NCI-H2196 (cell line): ENCODE results near the gene TET3.

Experiments
- DNase-seq: peaks from one replicate; lab custom pipeline; 2025; ENCODE audit not compliant: unreplicated experiment; lab: John Stamatoyannopoulos, UW

The TET3 gene

DNA sequence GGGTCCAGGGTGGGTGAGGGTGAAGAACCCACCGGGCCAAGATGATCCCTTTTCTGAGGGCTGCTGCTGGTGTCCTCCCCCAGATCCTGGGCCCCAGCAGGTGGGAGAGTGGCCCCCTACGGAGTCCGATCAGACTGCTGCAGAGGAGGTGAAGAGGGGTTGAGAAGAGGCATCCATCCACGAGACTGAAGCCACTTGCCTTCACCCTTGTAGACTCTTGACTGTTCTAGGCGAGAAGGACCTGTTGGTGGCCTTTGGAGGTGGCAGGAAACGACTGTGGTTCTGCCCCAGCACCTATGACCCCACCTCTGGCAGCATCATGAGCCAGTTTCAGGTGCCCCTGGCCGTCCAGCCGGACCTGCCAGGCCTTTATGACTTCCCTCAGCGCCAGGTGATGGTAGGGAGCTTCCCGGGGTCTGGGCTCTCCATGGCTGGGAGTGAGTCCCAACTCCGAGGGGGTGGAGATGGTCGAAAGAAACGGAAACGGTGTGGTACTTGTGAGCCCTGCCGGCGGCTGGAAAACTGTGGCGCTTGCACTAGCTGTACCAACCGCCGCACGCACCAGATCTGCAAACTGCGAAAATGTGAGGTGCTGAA is 1.5 kb downstream of the TET3 start:
- DNase-seq: no peak

DNA sequence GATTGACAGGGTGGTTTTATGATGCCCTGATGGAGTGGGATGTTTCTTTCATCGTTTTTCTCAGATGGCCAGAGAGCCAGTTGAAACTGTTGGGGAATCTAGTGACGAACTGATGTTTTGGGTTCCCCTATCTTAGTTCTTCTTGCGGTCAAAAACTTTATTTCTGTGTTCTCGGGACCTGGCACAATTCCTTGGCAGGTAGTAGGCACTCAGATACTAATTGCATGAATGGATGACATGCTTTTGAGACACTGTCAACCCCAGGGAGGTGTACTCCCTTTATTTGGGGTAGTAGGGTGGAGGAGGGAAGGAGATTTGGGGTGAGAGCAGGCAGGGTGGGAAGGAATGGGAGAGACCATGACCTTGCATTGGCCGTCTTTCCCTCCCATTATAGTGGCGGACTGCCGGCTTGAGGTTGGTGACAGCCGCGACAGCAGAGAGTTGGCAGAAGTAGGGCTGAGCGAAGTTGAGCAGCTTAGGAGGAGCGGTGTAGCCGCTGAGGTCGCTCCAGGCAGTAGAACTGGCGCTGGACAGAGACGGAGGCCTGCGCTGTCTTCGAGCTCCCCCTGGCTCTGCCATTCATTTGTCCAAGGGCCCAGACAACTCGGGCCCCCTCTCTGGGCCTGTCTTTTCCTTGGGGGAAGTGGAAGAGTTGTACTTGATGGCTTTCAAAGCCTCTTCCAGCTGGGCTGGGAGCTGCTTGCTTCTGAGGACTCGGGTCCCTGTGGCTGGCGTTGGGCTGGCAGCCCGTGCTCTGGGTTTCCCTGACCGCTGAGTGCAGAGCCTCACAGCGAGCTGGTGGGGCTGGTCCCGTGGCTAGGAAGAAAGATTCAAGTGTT is 2.6 kb downstream of the TET3 start:
- DNase-seq: no peak

DNA sequence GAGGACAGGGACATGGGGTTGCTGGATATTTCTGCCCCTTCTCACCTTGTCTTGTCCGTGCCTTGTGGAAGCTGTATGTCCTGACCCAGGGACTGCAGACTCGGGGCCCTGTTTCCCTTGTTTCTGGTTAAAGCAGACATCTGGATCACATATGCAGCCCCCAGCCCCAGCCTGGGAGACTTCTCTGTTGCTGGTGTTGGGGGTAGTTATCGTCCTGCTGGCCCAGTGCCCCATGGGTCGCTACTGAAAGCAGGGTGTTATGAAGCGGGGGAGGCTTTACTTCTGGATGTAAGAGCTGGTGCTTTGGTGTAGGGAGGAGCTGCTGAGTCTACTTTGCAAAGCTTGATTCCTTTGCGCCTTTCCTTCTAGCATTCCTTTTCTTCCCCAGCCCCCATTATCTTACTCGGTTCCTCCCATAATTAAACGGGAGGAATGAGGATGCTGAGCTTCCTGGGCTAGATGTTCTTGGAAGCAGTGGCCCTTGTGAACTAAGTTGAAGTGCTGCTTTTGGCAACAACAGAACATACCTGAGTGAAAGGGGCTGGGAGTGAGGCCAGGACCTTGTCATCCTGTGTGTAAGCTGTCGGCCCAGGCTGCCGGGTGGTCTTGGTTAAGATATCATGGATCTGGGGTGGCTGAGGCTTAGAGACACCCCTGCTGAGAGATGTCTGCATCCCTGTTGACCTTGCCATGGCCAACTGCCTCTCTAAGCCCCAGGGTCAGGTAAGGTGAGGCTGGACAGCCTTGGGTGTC is 3.4 kb downstream of the TET3 start:
- no peak for DNase-seq

DNA sequence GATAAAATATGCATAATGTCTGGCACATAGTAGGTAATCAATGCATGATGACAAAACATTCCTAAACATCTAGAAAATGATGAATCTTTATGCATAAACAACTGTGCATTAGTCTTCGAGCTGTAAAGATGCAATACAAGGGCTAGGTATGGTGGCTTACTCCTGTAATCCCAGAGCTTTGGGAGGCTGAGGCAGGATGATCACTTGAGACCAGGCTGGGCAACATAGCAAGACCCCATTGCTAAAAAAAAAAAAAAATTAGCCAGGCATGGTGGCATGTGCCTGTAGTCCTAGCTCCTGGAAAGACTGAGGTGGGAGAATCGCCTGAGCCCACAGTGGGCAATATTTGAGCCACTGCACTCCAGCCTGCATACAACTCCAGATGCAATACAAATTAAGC is 5.3 kb downstream of the TET3 start:
- no peak for DNase-seq

DNA sequence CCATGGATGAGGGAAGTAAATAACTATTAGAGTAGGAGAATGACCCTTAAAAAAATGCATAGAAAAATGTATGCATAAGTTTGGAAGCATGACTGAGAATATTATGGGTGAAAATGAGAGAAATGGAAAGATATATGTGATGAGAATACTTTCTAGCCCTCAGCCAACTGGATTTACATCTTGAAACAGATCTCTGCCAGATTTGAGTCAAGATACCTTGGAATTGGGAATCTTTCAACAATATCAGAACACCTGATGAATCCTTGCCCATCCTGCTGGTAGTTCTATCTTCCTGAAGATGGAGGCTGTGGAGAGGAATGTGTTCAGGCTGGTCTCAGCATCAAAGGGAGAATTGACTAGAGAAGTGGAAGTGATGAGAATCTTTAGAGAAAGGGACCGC is 5.8 kb downstream of the TET3 start:
- no peak for DNase-seq

DNA sequence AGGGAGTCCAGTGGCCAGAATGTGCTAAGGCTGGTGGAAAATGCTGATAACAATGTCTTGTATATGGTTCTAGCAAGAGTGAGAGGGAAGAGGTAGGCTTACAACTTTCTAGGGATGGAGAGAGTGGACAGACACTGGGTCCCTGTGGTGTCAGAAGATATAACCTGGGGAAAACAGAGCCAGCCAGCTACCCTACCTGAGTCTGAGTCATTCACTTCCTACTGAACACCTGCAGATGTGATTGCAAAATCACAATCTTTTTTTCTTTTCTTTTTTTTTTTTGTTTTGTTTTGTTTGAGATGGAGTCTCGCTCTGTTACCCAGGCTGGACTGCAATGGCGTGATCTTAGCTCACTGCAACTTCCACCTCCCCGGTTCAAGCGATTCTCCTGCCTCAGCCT is 7.3 kb downstream of the TET3 start:
- no peak for DNase-seq

DNA sequence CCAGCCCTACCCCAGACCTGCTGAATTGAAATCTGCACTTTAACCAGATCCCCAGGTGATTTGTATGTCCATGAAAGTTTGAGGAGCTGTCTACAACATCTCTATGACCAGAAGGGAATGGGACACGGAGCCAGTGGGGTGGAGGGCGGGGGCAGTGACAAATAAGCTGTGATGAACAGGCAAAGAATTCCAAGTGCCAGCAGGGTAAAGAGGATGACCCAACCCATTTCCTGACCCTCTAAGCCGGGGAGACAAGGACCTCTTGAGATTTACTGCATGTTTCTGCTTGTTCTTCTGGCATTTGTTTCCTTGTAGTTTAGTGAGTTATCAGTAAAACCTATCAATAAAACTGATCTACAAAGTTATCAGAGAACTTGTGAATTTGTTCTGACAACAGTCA is 8.7 kb downstream of the TET3 start:
- no peak for DNase-seq

DNA sequence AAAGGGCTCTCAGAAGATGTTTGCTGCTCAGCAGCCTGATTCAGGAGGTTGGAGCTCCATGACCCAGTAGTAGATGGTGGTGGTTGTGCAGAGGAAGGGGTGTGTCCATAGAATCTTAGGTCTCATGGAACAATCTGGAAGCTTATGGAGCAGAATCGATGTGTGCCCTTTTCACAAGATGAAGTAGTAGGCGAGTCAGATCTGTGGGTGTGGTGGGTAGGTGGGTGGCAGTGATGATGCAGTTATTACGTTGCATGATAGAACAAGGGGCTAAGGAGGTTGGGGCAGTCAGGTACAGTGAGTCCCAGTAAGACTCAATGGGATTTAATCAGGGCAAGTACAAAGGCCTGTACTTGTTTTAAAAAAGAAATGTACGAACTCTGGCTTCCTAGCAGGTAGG is 9.1 kb downstream of the TET3 start:
- DNase-seq: no peak

DNA sequence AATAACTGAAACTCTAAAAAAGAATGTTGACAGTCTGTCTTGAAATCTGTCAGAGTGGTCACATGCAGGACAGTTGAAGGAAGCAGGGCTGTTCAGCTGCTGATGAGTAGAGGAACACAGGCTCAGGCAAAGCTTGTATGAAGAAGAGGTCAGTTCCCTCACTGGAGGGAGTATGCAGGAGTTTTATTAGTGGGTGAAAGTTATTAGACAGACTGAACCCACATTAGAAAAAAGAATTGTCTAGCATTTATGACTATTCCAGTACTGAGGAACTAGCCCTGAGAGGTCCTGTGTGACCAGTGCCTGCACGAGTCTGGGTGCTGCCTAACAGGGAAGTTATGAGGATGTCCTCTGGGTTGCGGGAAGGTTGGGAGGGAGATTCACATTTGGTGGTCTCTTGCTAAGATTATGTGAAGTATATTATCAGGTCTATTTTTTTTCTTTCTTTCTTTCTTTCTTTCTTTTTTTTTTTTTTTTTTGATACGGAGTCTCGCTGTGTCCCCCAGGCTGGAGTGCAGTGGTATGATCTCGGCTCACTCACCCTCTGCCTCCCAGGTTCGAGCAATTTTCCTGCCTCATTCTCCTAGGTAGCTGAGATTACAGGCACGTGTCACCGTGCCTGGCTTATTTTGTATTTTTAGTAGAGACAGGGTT is 9.6 kb downstream of the TET3 start:
- no peak for DNase-seq

DNA sequence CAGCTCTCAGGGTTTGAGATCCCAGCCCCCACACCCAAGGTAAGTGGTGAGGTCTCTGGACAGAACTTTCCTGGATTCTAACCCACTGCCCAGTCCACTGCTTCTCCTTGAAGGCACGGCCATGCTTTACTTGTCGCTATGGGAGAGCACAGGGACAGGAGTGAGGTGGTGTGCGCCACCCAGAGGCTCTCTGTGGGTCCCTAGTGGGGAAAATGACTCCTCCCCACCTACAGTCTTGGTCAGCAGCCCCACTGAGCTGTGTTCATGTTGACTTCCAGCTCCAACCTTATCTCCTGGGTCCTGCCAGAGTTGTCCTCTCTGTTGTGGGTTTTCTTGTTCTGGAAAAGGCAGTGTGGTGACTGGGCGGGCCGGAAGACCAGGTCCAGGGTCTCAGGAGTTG is 11.1 kb downstream of the TET3 start:
- DNase-seq: no peak

DNA sequence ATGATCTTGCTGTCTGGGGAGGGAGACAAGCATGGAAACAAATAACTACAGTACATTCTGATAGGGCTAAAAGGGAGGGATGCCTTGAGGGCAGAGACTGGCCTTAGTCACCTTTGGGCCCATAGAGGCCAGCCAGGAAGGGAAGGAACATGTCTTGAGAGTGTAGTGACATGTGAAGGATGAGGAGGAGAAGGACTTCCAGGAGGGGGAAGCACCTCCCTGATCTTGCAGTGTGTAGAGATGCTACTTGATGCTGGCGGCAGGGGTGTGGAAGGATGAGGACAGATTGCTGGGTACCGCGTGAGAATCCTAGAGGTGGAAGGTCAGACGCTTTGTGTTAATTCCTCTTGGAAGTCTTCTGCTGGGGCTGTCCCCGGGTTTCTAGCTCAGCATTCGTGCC is 13.1 kb downstream of the TET3 start:
- DNase-seq: no peak

DNA sequence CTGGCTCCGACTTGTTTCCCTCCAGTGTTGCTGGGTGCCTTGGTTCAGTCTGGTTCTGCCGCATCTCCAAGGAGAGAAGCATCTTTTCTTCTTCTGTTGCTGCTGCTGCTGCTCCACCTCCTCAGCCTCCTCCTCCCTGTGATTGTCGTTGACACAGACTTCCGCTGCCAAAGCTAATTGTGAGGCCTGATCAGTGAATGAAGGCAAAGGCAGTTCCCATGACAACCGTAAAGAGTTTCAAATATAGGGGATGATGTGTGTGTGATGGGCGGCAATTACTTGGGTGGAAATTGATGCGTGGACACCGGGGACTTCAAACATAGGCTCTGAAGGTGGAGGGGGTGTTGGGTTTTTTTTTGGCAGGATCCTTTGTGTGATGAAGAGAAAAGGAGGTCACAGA is 13.7 kb downstream of the TET3 start:
- DNase-seq: no peak

DNA sequence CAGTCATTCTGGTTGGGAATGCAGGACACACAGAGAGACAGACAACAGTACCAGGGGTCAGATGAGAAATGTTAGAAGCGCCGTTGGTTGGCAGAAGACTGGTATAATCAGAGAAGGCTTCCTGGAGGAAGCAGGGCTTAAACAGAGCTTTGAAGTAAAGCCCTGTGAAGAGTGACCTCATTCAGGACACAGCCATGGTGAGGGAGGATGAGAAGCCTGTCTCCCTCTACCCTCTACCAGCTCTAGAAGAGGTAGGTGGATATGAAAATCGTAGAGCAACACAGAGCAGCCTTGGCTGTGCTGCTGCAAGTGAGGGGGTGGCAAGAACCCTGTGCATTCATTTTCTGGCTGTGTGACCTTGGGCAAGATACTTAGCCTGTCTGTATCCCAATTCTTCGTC is 14.2 kb downstream of the TET3 start:
- DNase-seq: no peak

DNA sequence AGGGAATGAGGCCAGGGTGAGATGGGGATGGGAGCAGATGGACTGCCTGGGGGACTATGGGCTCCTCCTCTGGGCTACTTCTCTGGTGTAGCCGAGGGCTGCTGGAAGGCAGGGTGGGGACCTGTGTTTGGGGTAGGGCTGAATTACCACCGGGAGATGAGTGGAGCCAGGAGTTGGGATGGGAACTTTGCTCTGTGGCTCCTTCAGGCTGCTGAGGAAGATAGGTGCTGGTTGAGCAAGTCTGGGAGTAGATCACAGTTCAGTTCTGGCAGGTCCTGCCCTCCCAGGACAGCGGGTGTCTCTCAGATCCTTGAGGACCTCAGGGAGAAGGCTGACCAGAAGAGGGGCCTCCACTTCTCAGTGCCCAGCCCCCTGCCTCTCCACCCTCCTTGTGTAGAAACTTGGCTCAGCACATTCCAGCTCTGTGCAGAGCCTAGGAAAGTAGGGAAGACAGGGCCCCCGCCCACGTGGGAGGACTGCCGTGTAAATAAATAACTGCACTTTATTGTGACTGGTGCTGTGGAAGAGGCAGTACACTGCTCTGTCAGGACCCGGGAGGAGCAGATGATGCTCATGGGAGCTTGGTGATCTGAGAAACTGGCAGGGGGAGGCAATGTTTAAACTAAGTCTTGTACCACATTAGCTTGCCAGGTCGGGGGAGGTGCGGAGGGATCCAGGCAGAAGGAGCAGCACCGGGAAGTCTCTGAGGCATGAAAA is 15.3 kb downstream of the TET3 start:
- DNase-seq: no peak

DNA sequence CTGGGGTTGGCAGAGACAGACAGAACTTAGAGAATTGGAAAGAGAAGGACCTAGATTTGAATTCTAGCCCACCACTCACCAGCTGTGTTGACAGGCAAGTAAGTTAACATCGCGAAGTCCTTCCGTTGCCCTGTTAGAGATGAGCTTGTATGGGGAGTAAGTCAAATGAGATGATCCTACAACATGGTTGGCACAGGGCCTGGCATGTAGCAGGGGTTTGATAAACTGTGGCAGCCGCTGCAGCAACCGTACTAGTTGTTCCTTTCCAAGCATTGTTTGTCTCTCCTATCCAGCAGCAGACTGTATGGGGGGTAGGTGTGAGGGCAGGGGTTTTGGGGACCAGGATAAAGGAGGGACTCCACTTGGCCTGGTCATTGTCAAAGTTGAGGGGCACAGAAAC is 16.0 kb downstream of the TET3 start:
- no peak for DNase-seq

DNA sequence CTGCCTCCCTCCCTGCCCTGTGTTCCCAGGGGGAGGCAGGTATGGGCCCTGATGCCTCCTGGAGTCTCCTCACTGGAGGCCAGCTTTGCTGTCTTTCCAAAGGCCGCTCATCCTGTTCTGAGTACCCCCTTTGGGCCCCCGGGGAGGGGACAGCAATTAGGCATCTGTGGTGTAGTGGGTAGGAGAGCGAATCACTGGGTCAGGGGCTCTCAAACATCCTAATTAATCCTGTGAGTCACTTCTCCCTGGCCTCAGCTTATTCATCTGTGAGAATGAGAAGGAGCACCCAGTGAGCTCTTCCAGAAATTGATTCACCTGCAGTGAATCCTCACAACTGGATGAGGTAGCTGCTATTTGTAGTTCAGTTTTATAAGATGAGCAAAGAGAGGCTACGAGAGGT is 16.4 kb downstream of the TET3 start:
- no peak for DNase-seq

DNA sequence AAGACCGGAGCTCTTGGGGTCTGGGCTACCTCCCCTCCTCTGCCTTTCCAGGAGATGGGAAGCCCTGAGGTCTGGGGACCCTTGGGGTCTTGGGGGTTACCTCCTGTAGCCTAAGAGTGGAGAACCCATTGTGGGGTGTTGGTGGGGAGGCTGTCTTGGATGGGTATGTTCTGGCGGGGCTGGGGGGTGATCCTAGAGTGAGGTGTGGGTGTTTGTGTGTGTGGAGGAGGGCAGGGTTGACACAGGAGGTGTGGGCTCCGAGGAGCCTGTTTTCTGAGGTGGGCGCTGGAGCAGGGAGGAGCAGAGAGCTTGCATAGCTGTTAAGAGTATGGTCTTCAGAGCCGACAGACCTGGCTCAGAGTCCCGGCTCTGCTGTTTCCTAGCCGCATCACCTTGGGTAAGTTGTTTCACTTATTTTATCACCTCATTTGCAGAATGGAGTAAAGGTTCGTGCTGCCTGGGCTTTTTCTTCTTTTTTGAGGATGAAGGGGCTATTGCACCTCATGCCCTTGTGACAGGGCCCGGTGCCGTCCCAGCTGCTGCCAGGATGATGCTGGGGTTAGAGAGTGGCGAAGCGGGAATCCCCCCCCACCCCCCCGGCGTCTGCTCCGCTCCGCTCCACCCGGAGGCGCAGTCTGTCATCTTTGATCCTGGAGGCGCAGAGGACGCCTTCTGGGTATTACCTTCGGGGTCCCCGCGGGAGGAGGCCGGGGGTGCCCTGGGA is 17.2 kb downstream of the TET3 start:
- no peak for DNase-seq

DNA sequence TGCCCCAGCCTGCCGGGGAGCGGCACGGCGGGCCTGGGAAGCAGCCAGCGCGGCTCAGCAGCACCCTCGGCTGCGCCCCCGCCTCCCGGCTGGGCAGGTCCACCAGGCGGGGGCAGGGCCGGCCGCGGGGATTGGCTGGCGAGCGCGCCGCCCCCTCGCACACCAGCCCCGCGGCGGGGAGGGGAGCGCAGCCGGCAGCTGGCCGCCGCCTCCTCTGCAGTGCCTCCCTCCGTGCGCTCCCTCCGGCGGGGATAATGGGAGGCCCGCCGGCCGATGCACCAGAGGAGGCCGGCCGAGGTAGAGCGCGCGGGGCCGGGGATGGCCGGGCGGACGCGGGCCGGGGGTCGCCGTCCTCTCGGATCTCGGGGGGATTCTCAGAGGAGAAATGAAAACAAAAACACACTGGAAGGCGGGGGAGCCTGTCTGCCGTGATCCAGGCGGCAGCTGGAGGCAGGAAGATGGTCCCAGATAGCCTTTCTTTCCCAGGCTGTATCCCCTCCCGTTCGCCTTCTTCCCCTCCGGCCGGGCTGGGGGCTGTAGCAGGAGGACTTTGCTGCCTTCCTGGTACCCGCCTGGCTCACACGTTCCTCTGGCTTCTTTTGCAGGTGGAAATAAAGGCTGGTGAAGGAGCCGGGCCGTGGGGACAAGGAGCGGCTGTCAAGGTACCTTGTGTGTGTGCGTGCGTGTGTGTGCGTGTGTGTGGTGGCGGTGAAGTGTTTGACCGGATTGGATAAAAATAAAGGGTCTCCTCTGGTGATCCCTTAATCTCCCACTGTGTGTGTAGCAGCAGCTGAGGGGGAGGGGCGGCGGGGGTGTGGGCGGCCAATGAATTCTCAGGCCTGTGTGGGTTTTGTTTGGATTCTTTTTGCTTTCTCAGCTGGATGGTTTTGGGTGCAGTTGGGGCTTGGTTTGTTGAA is 18.1 kb downstream of the TET3 start:
- DNase-seq: peak; percentile 72

DNA sequence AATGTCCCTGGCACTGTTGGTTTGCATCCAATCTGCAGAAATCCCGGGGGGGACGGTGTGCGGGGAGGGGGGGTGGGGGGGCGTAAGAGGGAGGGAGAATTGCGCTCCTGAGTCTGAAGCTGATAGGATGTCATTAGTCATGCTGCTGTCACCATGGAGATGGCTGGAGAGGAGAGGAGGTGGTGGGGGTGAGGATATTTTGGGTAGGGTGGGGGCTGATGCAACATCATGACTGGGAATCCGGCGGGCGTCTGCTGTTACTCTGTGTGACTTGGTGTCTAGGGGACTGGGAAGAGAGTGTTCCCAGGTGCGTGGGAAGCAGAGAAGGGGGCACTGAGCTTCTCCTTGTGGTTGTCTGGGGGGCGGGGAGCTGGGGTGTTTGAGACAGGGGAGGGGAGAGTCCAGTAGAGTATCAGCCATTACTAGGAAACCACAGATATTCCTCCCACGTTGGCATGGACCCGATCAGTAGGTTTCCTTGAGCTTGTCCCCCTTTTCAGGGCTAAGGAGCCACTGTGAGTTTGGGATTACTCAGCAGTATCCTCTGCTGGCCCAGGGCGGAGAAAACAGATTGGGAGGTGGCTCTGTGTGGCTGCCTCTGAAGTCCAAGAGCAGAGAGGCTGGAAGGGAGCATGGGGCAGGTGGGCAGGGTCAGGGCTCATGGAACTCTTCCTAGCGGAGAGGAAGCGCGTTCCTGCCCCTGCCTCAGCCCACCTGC is 18.9 kb downstream of the TET3 start:
- DNase-seq: no peak
